Measurements from ENCODE around the gene ERI2. TPM values are rescaled to one million over a fixed set of nuclear protein-coding genes. Genes with fewer than 3 reads are reported as not detected.

ERI2 gene
- polyA plus RNA-seq, 4 donors, result 33.0 to 39.1 (median 35.6) TPM

DNA sequence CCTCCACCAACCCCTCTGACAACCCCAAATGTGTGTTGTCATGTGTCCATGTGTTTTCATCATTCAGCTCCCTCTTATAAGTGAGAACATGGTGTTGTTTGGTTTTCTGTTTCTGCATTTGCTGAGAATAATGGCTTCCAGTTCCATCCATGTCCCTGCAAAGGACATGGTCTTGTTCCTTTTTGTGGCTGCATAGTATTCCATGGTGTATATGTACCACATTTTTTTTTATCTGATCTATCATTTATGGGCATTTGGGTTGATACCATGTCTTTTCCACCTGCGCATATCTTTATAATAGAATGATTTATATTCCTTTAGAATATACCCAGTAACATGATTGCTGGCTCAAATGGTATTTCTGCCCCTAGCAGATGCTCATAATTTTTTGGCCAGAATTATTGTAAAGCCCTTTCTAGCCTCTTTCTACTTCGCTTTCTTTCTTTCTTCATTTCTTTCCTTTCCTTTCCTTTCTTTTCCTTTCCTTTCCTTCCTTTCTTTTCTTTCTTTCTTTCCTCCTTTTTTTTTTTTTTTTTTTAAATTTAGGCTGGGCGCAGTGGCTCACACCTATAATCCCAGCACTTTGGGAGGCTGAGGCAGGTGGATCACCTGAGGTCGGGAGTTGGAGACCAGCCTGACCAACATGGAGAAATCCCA is 12.8 kb upstream of the ERI2 start:
- no peak for DNase-seq (ENCODE audit: low read depth in 4 of 4, low spot score in 3 of 4)

DNA sequence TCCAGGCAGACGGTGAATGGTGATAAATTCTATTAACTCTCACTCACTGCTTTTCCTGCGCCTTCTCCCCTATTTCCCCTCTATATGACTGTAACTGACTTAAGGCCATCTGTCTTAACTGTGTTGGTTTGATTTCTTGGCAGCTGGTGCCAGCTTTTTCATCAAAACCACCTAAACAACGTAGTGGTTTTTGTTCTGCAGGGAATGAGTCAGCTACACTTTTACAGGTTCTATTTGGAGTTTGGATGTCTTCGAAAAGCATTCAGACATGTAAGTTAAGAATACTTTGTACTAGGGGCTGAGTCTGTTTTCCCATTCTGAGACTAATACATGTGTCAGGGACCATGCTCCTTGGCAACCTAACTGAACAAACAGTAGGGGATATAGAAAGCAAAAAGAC is 8.5 kb upstream of the ERI2 start:
- DNase-seq (ENCODE audit: low read depth in 4 of 4, low spot score in 3 of 4), result no peak

DNA sequence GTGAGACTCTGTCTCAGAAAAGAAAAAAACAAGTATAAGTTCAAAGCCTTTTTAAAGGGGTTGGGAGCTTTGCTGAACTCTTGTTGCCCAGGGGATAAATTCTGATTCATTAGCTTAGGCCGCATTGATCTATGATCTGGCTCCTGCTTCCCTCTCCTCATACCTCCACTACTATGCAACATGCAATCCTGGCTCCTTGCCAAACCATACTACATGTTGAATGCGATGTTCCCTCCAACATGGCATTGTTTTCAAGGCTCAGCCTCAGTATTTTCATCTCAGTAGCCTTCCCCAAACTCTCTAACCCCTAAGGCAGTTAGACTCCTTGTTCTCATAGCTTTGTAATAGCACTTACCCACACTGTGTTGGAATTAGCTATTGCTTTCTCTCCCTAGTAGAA is 6.2 kb upstream of the ERI2 start:
- no peak for DNase-seq (ENCODE audit: low read depth in 4 of 4, low spot score in 3 of 4)

DNA sequence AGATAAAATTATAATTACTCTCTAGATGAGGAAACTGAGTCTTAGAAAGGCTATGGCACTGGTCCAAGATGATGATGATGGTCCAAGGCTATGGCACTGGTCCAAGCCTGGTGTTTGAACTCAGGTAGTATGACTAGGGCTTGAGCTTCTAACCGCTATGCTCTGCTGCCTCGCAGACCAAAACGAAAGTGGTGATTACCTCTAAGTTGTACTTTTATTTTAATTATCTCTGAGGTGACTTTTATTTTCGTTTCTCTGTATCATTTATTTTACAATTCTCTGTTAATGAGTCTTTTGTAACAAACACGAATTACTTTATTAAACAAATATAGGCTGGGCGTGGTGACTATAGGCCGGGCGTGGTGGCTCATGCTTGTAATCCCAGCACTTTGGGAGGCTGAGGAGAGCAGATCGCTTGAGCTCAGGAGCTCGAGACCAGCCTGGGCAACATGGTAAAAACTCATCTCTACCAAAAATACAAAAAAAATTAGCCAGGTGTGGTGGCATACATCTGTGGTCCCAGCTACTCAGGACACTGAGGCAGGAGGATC is 5.7 kb upstream of the ERI2 start:
- DNase-seq (ENCODE audit: low read depth in 4 of 4, low spot score in 3 of 4), result no peak

DNA sequence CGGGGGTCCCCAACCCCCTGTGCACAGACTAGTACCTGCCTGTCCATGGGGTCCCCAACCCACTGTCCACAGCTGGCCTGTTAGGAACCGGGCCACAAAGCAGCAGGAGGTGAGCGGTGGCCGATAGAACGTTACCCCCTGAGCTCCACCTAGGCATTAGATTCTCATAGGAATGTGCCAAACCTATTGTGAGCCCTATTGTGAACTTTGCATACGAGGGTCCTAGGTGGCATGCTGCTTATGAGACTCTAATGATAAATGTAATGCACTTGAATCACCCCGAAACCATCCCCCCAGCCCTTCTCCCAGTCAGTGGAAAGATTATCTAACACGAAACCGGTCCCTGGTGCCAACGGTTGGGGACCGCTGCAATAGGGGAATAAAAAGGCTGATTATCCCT is 1.6 kb upstream of the ERI2 start:
- no peak for DNase-seq (ENCODE audit: low read depth in 4 of 4, low spot score in 3 of 4)

DNA sequence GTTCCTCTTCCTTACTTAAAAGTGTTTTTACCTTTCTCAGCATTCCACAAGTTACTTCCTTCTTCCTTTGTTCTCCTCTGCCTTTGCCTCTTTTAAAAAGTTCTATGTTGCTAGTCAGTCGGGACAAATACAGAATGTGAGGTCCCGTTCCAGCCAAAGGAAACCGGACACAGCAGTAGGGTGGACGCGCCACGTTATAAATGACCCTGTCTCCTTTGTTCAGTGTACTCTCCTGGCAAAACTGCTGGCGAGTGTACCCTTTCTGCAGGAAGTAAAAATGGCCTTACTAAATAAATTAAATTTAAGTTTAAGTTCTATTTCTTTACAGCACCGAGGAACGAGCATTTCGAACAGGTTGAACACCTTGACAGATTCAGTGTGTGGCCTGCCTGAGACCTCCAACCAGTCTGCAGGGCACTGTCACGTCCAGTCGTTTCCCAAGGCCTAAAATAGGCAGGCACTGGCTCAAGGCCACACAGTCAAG is 546 bp downstream of the ERI2 start:
- peak in 1 of 4 donors; percentile 20 for DNase-seq (ENCODE audit: low read depth in 4 of 4, low spot score in 3 of 4)

DNA sequence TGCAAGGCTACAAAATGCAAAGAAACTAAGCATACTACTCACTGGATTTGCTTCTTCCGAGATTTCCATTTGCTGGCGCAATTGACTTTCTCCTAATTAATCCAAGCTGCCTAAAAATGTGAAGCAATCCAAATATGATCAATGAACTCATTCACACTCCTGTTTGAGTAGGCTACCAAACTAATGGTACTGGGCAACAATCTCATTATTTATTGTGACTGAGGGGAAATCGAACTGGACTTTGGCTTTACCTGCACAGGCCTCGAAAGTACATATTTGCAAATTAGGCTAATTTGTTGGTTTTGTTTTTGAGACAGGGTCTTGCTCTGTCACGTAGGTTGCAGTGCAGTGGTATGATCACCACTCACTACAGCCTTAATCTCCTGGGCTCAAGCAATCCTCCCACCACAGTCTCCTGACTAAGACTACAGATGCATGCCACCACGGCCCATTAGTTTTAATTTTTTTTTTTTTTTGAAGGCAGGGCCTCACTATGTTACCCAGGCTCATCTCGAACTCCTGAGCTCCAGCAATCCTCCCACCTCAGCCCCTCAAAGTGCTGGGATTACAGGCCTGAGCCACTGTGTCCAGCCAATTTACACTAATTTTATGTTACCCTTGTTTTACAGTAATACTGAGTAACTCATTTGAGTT is 2.6 kb downstream of the ERI2 start:
- no peak for DNase-seq (ENCODE audit: low read depth in 4 of 4, low spot score in 3 of 4)

DNA sequence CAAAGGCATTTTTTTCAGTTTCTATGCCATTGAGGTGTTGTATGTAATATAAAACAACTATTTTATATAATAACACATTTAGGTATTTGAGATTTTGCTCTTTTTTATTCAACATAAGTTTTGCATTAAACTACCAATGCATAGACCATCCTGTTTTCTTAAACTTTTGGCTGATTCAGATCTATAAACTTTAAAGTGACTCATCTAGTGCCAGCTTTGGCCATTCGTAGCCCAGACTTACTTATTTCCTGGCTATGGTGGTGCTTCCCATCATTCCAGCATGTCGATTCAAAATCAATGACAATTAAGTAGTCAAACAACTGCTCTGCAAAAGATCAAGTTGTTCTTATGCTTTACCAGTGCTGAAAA is 3.1 kb downstream of the ERI2 start:
- DNase-seq (ENCODE audit: low read depth in 4 of 4, low spot score in 3 of 4), result no peak

DNA sequence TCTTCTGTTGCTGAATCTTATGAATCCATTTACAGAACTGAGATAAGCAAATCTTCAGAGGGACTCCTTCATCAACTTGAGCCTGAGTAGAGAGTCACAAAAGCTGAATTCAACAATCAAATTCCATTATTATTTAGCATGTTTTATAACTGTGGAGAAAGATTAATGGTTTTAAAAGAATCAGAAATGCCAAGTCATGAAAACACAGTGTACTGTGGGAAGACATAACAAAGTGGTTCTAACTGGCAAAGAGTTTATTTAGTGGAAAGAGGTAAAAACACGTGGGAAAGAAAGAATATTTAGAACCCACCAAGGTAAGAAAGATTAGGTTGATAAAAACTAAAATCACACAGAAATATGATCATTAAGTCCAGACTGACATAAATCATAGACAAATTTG is 5.0 kb downstream of the ERI2 start:
- no peak for DNase-seq (ENCODE audit: low read depth in 4 of 4, low spot score in 3 of 4)

DNA sequence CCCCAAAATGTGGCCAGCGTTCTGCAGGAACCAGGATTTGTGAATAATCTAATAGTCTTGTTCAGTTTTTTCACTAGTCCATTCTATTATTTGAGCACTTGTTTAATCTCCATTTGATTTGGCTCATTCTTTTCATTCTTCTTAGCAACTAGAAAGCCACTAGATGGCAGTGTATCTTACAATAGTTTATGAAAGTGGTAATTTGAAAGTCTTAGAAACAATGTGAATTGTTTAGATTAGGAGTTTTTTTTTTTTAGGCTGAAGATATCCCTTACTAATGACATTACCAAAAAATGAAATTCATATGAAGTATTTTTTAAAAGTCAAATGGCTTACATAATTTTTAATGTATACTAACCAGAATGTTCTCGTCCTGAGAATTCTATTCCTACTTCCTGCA is 6.7 kb downstream of the ERI2 start:
- no peak for DNase-seq (ENCODE audit: low read depth in 4 of 4, low spot score in 3 of 4)

DNA sequence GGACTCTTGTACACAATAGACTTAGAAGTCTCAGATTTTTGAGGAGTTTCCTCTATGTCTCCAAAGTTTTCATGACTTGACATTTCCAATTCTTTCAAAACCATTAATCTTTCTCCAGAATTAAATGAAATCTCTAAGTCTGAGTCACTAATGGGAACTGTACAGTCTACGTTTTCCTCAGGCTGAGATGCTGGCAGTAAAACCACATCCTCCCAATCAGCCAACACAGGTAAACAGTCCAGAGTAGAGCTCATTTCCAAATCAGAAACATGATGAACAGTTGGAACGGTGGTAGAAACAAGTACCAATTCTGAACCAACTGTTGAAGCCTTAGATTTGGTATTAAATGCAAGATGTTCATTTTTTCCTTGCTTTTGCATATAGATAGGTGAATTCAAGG is 7.9 kb downstream of the ERI2 start:
- DNase-seq (ENCODE audit: low read depth in 4 of 4, low spot score in 3 of 4), result no peak

DNA sequence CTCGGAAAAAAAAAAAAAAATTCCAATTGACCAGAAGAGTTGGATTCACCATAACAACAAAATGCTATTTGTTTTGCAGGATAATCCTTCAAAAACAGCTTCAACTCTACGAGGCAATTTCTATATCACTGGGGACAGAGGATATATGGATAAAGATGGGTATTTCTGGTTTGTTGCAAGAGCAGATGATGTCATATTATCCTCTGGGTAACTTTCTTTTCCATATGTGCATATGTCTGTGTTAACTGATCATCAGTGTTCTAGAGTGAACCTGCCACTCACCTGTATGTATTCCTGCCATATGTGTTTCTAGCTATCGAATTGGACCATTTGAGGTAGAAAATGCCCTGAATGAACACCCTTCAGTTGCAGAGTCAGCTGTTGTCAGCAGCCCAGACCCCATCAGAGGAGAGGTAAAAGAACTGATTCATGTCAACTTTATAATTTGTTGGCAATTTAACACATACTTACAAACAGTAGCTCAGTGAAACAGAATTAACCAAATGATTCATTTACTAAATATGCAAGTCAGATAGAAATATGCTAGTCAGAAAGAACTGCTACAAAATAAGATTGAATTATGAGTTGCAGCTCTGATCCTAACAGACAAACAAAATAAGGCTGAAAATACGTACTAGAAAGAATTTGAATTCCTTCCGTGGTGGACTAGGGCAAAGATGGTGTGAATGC is 14.2 kb downstream of the ERI2 start:
- no peak for DNase-seq (ENCODE audit: low read depth in 4 of 4, low spot score in 3 of 4)

DNA sequence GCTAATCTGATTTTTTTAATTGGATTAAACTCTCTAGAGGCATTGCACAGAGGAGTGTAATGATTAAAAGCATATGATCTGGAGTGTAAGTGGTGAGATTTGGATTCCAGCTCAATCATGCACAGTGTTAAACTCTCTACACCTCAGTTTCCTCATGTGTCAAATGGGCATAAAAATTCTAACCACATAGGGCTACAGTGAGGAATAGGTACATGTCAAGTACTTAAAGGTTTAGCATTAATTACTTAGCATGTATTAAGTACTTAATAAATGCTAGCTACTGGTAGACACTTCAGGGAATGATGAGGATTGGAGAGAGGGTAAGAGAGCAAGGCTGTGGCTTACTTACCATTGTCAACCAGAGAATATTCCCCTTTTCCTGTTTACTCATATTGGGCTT is 17.1 kb downstream of the ERI2 start:
- DNase-seq (ENCODE audit: low read depth in 4 of 4, low spot score in 3 of 4), result no peak

DNA sequence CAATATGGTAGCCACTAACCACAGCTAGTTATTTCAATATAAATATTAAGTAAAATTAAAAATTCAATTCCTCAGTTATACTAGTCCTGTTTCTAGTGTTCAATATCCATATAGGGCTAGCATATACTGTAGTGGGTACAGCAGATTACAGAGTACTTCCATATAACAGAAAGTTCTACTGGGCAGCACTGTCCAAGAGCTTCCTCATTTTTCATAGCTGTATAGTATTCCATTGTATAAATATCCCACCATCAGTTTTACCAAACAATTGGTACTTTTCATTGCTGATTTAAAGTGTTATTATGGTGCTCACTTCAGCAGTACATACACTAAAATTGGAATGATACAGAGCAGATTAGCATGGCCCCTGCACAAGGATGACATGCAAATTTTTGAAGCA is 22.1 kb downstream of the ERI2 start:
- no peak for DNase-seq (ENCODE audit: low read depth in 4 of 4, low spot score in 3 of 4)

DNA sequence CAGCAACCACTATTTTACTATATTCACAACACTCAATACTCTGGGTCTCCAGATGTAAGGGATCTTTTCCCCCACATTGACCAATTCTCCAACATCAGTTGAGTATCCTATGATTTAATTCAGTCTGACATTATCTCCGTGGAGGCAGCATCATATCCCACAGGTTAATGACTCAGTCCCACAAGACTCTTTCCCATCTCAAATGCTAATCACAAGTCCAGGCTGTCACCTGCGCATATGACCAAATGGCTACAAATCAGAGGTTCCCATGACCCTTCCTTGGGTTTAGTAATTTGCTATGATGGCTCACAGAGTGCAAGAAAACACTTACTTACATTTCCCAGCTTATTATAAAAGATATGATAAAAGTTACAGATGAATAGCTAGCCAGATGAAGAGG is 23.8 kb downstream of the ERI2 start:
- no peak for DNase-seq (ENCODE audit: low read depth in 4 of 4, low spot score in 3 of 4)

DNA sequence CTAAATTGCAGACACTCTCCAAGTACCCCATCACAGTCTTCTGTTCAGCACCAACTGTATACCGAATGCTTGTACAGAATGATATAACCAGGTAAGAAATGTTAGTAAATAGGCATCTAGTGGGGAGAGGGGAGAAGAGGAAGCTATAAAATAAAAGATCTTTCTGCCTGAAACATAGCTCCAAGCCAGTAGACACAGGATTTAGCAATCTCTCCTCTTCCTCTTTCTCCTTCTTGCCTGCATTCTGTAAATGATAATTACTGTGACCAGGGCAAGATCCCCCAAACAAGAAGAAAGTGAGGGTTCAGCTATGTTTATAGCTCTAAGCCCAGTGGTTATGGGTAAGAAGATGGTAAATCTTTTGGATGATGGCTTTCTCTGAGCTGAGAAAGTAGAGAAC is 24.6 kb downstream of the ERI2 start:
- DNase-seq (ENCODE audit: low read depth in 4 of 4, low spot score in 3 of 4), result no peak

DNA sequence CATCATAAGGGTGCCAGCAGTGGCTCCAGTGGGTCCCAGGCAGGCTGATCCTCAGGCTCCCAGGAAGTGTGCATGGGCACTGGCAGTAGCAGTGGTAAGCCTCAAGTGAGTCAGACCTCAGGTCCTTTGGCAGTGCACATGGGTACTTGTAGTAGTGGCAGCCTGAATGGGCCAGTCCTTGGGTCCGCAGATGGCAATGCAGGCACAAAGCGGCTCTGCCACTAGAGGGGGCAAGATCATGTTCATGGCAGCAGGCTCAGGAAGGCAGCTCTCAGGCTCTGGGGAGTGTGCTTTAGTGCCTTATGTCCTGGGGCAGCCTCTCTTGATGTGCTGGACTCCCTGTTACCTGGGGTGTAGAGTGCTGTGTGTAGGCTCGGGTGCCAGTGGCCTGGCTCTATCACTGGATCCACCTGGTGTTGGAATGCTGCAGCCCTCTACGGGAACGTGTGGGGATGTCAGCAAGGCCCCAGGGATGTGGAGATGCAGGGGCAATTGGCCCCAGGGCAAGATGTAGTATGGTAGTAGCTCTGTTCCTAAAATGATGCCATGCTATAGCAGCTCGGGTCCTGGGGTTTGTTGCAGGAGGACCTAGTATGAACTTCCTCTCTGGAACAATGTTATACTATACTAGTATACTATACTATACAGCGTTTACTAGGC is 31.4 kb downstream of the ERI2 start:
- peak in 1 of 4 donors; percentile 28 for DNase-seq (ENCODE audit: low read depth in 4 of 4, low spot score in 3 of 4)

DNA sequence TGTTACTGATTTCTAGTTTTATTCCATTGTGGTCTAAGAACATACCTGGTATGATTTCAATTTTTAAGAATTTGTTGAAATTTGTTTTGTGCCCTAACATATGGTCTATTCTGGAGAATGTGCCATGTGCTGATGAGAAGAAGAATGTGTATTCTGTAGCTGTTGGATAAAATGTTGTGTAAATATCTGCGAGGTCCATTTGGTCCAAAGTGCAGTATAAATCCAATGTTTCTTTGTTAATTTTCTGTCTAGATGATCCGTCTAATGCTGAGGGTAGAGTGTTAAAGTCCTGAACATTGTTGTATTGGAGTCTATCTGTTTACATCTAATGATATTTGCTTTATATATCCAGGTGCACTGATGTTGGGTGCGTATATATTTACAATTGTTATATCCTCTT is 32.6 kb downstream of the ERI2 start:
- no peak for DNase-seq (ENCODE audit: low read depth in 4 of 4, low spot score in 3 of 4)

DNA sequence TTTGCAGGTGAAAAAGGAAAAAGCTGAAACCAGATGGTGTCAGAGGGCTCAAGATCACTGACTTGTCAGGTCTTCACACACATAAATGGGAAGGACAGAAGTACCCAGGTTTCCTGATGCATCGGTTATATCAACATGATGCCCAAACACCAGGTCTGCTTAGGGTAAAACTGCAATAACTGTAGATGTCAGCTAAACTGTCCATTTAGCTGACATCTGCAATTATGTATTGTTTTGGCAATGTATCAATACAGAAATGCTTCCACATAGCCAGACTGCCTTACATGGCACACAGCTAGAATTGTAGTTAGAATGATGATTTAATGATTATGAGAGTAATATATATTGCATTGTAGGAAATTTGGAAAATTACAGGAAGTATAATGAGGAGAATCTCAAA is 37.5 kb downstream of the ERI2 start:
- no peak for DNase-seq (ENCODE audit: low read depth in 4 of 4, low spot score in 3 of 4)

DNA sequence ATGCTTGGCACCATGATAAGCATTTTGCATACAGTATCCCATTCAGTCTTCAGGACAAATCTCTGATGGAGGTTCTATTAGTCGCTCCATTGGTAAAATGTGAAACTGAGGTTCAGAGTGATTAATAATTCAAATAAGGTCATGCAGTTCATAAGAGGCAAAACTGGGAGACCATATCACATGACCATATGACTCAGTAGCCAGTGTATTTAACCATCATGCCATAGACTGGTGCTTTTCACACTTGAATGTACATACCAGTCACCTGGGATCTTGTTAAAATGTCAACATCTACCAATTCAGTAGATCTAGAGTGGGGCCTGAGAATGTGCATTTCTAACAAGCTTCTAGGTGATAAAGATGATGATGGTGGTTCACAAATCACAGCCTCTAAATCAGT is 38.2 kb downstream of the ERI2 start:
- DNase-seq (ENCODE audit: low read depth in 4 of 4, low spot score in 3 of 4), result no peak

DNA sequence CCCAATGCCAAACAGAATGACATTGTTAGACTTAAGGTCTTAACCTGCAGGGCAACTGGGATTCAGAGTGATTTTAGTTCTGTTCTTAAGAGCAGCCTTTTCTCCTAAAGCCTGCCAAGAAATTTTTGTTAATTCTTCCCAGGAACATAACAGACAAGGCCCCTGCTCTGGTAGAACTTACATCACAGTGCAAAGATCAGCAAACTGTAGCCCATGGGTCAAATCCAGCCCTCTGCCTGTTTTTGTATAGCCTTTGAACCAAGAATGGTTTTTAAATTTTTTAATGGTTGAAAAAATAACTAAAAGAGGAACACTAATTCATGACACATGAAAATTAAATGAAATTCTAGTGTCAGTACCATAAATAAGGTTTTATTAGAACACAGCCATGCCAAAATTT is 38.7 kb downstream of the ERI2 start:
- DNase-seq (ENCODE audit: low read depth in 4 of 4, low spot score in 3 of 4), result no peak
